OCI-LY7 (cell line): ENCODE results near the gene PGR. TPM values are rescaled to one million over a fixed set of nuclear protein-coding genes. Genes with fewer than 3 reads are reported as not detected.

Experiments used
- BruUV-seq: library from RNA; stranded (reverse); fragments of 400-500 nt; replicated peaks from 2 replicates; lab custom pipeline; 2021; lab: Mats Ljungman, UMichigan
- CTCF ChIA-PET: fragments of 300-600 bp; sonication (Branson Sonifier 250); formaldehyde crosslinking; loops from one replicate; lab custom pipeline; 2022; ENCODE audit warnings: antibody characterized with exemption; ENCODE audit not compliant: unreplicated experiment; lab: Charles Lee
- POLR2A ChIA-PET: fragments of 300-600 bp; sonication (Branson Sonifier 250); formaldehyde crosslinking; loops from one replicate; lab custom pipeline; 2022; ENCODE audit warnings: antibody characterized with exemption; lab: Charles Lee
- DNase-seq: peaks from one replicate; pipeline ENCODE4 v3.0.0-alpha.2; 2015; ENCODE audit warnings: low spot score
- H2AFZ ChIP-seq: fragments of 200-600 bp; sonication (generic), shearing (Covaris generic); 2 replicates; pipeline ENCODE4 v1.6.1; 2014; ENCODE audit warnings: mild to moderate bottlenecking, antibody characterized with exemption, low read length, moderate library complexity
- H3K27ac ChIP-seq: fragments of 200-600 bp; sonication (generic); 2 replicates; pipeline ENCODE4 v1.5.1; 2014; ENCODE audit warnings: mixed run types, low read depth, mild to moderate bottlenecking, moderate library complexity, low read length, inconsistent platforms; ENCODE audit not compliant: poor library complexity, severe bottlenecking
- H3K36me3 ChIP-seq: fragments of 200-600 bp; sonication (generic); 2 replicates; pipeline ENCODE4 v1.6.1; 2014; ENCODE audit warnings: mild to moderate bottlenecking, antibody characterized with exemption, low read length, moderate library complexity, mixed read lengths; ENCODE audit not compliant: insufficient read depth
- H3K4me1 ChIP-seq: fragments of 200-600 bp; sonication (generic); 2 replicates; pipeline ENCODE4 v1.5.1; 2014; ENCODE audit warnings: mild to moderate bottlenecking, low read length; ENCODE audit not compliant: insufficient read depth, poor library complexity, severe bottlenecking
- H3K4me2 ChIP-seq: fragments of 200-600 bp; sonication (generic); 2 replicates; pipeline ENCODE4 v1.6.1; 2014; ENCODE audit warnings: mild to moderate bottlenecking, low read length
- H3K4me3 ChIP-seq: fragments of 200-600 bp; sonication (generic); 2 replicates; pipeline ENCODE4 v1.5.1; 2014; ENCODE audit warnings: mild to moderate bottlenecking, low read depth, low read length; ENCODE audit not compliant: poor library complexity, severe bottlenecking
- H3K79me2 ChIP-seq: fragments of 200-600 bp; sonication (generic); 2 replicates; pipeline ENCODE4 v1.6.1; 2016; ENCODE audit warnings: low read depth, mild to moderate bottlenecking, low read length, moderate library complexity, mixed read lengths; ENCODE audit not compliant: insufficient read depth
- H3K9me2 ChIP-seq: fragments of 200-600 bp; sonication (generic); 2 replicates; pipeline ENCODE4 v1.6.1; 2016; ENCODE audit warnings: mild to moderate bottlenecking, low read length, mixed read lengths; ENCODE audit not compliant: insufficient read depth
- H3K9me3 ChIP-seq: fragments of 200-600 bp; sonication (generic); 2 replicates; pipeline ENCODE4 v1.6.1; 2014; ENCODE audit warnings: mild to moderate bottlenecking, mixed run types, low read length, mixed read lengths
- H4K20me1 ChIP-seq: fragments of 200-600 bp; sonication (generic); 2 replicates; pipeline ENCODE4 v1.6.1; 2014; ENCODE audit warnings: mild to moderate bottlenecking, antibody characterized with exemption, low read length, moderate library complexity, mixed read lengths; ENCODE audit not compliant: insufficient read depth
- EZH2phosphoT487 ChIP-seq: fragments of 200-600 bp; sonication (generic); IDR thresholded peaks from 2 replicates; pipeline ENCODE4 v1.6.1; 2018; ENCODE audit warnings: low read depth, borderline replicate concordance, mild to moderate bottlenecking, mixed run types, antibody characterized with exemption, low read length, moderate library complexity, mixed read lengths
- intact Hi-C: fragments of 100-400 bp; cut with micrococcal nuclease; formaldehyde crosslinking; loops from one replicate; pipeline ENCODE4 v1.10.0; 2022; ENCODE audit not compliant: unreplicated experiment
- total RNA-seq, 2 experiments: library from RNA; depleted of rRNA in 1 of 2; stranded (reverse); fragments of >200 nt in 1 of 2; shearing (Covaris generic) in 1 of 2; gene quantifications; 2 replicates each; pipeline ENCODE4 v1.2.3, GENCODE V29; 2014 to 2022
- TF ChIP-seq, protein P1 (sequence below): fragments of 200-600 bp; sonication (generic); conservative IDR thresholded peaks from 2 replicates; pipeline ENCODE4 v1.5.1; 2014; ENCODE audit warnings: mild to moderate bottlenecking, antibody characterized with exemption, low read length, moderate library complexity, mixed read lengths

PGR gene
- total RNA-seq, 2 experiments from 2014 or later = not detected

DNA sequence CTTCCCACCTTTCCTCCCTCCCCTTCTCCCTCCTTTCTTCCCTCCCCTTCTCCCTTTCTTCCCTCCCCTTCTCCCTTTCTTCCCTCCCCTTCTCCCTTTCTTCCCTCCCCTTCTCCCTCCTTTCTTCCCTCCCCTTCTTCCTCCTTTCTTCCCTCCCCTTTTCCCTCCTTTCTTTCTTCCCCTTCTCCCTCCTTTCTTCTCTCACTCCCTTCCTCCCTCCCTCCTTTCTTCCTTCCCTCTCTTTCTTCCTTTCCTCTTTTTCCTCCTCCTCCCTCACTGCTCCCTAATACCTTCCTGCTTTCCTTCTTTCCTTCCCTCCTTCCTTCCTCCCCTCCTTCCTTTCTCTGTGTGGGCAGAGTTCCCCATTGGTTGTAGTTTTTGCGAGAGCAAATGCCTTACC lies 76.1 kb downstream of the PGR start:
- intact Hi-C loops = no loop called here
- no peaks in the 10 kb centered on the region for H3K36me3 ChIP-seq
- CTCF ChIA-PET = no interaction called here
- H3K9me2 ChIP-seq = no peaks in the 10 kb centered on the region
- POLR2A ChIA-PET = no interaction called here
- BruUV-seq = no TSS peak
- no peak overlapping the region for H3K27ac ChIP-seq
- H4K20me1 ChIP-seq = no peaks in the 10 kb centered on the region
- no peak overlapping the region for H2AFZ ChIP-seq
- no peak overlapping the region for H3K4me2 ChIP-seq
- H3K4me3 ChIP-seq = no peak overlapping the region
- no peaks in the 10 kb centered on the region for H3K4me1 ChIP-seq
- no peaks in the 10 kb centered on the region for H3K79me2 ChIP-seq
- TF ChIP-seq, protein P1, sequence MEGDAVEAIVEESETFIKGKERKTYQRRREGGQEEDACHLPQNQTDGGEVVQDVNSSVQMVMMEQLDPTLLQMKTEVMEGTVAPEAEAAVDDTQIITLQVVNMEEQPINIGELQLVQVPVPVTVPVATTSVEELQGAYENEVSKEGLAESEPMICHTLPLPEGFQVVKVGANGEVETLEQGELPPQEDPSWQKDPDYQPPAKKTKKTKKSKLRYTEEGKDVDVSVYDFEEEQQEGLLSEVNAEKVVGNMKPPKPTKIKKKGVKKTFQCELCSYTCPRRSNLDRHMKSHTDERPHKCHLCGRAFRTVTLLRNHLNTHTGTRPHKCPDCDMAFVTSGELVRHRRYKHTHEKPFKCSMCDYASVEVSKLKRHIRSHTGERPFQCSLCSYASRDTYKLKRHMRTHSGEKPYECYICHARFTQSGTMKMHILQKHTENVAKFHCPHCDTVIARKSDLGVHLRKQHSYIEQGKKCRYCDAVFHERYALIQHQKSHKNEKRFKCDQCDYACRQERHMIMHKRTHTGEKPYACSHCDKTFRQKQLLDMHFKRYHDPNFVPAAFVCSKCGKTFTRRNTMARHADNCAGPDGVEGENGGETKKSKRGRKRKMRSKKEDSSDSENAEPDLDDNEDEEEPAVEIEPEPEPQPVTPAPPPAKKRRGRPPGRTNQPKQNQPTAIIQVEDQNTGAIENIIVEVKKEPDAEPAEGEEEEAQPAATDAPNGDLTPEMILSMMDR = no peak
- TF ChIP-seq EZH2phosphoT487 = no peak
- no peaks in the 10 kb centered on the region for H3K9me3 ChIP-seq
- no peak for DNase-seq

DNA sequence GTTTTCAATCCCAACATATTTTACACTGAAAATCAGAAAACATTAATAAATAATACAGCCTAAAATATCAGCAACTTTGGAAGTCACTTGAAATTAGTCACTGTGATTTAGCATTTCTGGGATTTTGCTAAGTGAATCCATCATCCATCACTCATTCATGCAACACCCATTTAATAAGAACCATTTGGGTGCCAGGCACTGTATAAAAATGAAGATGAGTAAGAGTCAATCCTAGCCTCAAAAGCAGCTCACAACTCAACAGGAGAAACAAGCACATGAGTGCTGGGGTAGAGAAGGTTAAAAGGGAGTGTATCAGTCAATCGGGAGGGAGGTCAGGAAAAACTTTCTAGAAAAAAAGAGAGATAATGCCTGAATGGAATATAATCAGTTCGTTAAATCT lies 77.9 kb downstream of the PGR start:
- no TSS peak for BruUV-seq
- H3K9me2 ChIP-seq = no peaks in the 10 kb centered on the region
- intact Hi-C loops = no loop called here
- DNase-seq = no peak
- H4K20me1 ChIP-seq = no peaks in the 10 kb centered on the region
- no peak for TF ChIP-seq EZH2phosphoT487
- TF ChIP-seq, protein P1 = no peak
- H2AFZ ChIP-seq = no peak overlapping the region
- H3K36me3 ChIP-seq = no peaks in the 10 kb centered on the region
- ChIA-PET POLR2A (no interaction called here), CTCF (no interaction called here)
- H3K27ac ChIP-seq = no peak overlapping the region
- H3K4me1 ChIP-seq = no peaks in the 10 kb centered on the region
- H3K4me3 ChIP-seq = no peak overlapping the region
- no peak overlapping the region for H3K4me2 ChIP-seq
- no peaks in the 10 kb centered on the region for H3K9me3 ChIP-seq
- H3K79me2 ChIP-seq = no peaks in the 10 kb centered on the region

DNA sequence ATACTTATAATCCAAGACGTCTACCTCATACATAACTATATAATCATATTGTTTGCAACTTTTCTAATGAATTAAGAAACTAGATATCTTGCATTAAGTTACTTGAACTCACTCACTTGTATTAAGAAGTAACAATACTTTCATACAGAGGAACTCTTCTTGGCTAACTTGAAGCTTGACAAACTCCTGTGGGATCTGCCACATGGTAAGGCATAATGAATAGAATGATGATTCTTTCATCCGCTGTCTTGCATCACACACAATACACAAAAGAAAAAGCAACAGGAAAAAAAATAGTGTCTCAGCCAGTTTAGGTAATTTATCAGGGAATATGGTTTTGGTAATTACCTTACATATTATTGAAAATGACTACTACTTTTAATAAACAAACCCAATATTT lies 79.8 kb downstream of the PGR start:
- Histone ChIP-seq H3K9me3 (no peaks in the 10 kb centered on the region), H3K36me3 (no peaks in the 10 kb centered on the region), H3K4me1 (no peaks in the 10 kb centered on the region), H3K27ac (no peak overlapping the region), H4K20me1 (no peaks in the 10 kb centered on the region), H3K79me2 (no peaks in the 10 kb centered on the region), H3K4me3 (no peak overlapping the region), H2AFZ (no peak overlapping the region), H3K4me2 (no peak overlapping the region), H3K9me2 (no peaks in the 10 kb centered on the region)
- ChIA-PET POLR2A (no interaction called here), CTCF (no interaction called here)
- BruUV-seq = no TSS peak
- no peak for TF ChIP-seq EZH2phosphoT487
- TF ChIP-seq, protein P1 = no peak
- intact Hi-C loops = no loop called here
- no peak for DNase-seq
